Osteoblast (primary cell): ENCODE data around the gene ZNF689. TPM values are rescaled to one million over a fixed set of nuclear protein-coding genes. Genes with fewer than 3 reads are reported as not detected.

ENCODE experiments used
- DNase-seq: peaks from one replicate; pipeline ENCODE4 v3.0.0; 2011; ENCODE audit warnings: low spot score, mixed read lengths; ENCODE audit not compliant: insufficient read length; ENCODE audit errors: missing footprints
- H2AFZ ChIP-seq: 2 replicates; pipeline ENCODE4 v1.6.0; 2011; ENCODE audit warnings: mild to moderate bottlenecking, low read length
- H3K27ac ChIP-seq: 2 replicates; pipeline ENCODE4 v1.5.1; 2011; ENCODE audit warnings: mild to moderate bottlenecking, low read depth, low read length, moderate library complexity
- H3K27me3 ChIP-seq: 2 replicates; pipeline ENCODE4 v1.6.0; 2012; ENCODE audit warnings: mild to moderate bottlenecking, control low read depth, inconsistent platforms, low read length, moderate library complexity; ENCODE audit not compliant: insufficient read depth
- H3K36me3 ChIP-seq: 2 replicates; pipeline ENCODE4 v1.5.1; 2011; ENCODE audit warnings: mild to moderate bottlenecking, low read length, control low read depth, moderate library complexity; ENCODE audit not compliant: insufficient read depth
- H3K4me1 ChIP-seq: 2 replicates; pipeline ENCODE4 v1.5.1; 2011; ENCODE audit warnings: mild to moderate bottlenecking, low read length, control low read depth, moderate library complexity; ENCODE audit not compliant: insufficient read depth
- H3K4me2 ChIP-seq: 2 replicates; pipeline ENCODE4 v1.6.0; 2011; ENCODE audit warnings: mild to moderate bottlenecking, low read length; ENCODE audit not compliant: insufficient read depth
- H3K4me3 ChIP-seq: fragments of 200-600 bp; sonication (generic); 3 replicates; pipeline ENCODE4 v1.5.1; 2012; ENCODE audit warnings: mild to moderate bottlenecking, low read length, inconsistent platforms; ENCODE audit not compliant: insufficient read depth
- H3K79me2 ChIP-seq: 2 replicates; pipeline ENCODE4 v1.6.0; 2012; ENCODE audit warnings: mild to moderate bottlenecking, low read length, control low read depth, inconsistent platforms; ENCODE audit not compliant: insufficient read depth
- H3K9me3 ChIP-seq: 2 replicates; pipeline ENCODE4 v1.5.1; 2011; ENCODE audit warnings: low read depth, low read length, control low read depth
- H4K20me1 ChIP-seq: 2 replicates; pipeline ENCODE4 v1.6.0; 2012; ENCODE audit warnings: mild to moderate bottlenecking, low read length, control low read depth; ENCODE audit not compliant: insufficient read depth
- total RNA-seq: library from RNA; depleted of rRNA; stranded (reverse); fragments of >200 nt; gene quantifications from 2 replicates; pipeline ENCODE4 v1.2.3, GENCODE V29; 2012
- TF ChIP-seq, protein P1 (sequence below): IDR thresholded peaks from 2 replicates; pipeline ENCODE4 v1.5.1; 2011; ENCODE audit warnings: mild to moderate bottlenecking, low read depth, low read length, moderate library complexity; ENCODE audit errors: extremely low read depth

Gene ZNF689
- total RNA-seq, 1 donor: 8.3 TPM

DNA sequence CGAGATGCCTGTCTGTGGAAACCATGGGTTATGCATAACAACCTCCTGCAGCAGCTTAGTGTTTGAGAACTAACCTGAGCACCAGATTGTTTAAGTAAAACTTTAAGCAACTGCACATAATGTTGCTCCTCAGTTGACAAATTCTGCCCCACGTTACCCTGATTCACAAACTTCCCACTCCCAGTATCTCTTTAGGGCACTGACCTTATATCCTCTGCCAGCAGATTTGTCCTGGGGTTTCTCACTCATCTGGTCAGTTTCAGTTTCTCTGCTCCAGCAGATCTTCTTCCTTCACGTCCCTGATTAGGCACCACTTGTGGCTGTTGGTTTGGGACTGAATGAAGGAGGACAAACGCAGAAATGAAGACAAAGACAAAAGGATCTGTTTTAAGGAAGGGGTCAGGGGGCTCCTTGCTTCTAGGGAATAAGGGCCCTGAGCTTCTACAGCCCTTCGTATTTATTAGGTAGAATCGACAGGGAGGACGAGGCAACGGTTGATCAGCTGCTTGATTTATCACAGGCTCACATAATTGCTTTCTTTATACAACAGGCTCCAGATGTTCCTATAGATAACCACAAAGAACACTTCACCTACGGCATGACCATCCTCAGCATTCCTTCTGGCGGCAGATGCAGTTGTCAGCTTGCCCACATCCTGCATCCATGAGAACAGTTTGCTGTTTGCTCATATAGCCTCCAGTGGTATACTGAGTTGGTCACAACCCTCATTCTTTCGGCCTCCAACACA lies 13.5 kb upstream of the ZNF689 start:
- Histone ChIP-seq H2AFZ (no peak overlapping the region), H3K36me3 (no peaks in the 10 kb centered on the region), H3K4me1 (peaks cover 12% of the 10 kb centered on the region), H3K4me2 (no peak overlapping the region), H3K27ac (no peak overlapping the region), H3K9me3 (no peaks in the 10 kb centered on the region), H3K4me3 (no peak overlapping the region), H3K27me3 (peaks cover 3% of the 10 kb centered on the region), H3K79me2 (no peaks in the 10 kb centered on the region), H4K20me1 (no peaks in the 10 kb centered on the region)
- TF ChIP-seq, protein P1, sequence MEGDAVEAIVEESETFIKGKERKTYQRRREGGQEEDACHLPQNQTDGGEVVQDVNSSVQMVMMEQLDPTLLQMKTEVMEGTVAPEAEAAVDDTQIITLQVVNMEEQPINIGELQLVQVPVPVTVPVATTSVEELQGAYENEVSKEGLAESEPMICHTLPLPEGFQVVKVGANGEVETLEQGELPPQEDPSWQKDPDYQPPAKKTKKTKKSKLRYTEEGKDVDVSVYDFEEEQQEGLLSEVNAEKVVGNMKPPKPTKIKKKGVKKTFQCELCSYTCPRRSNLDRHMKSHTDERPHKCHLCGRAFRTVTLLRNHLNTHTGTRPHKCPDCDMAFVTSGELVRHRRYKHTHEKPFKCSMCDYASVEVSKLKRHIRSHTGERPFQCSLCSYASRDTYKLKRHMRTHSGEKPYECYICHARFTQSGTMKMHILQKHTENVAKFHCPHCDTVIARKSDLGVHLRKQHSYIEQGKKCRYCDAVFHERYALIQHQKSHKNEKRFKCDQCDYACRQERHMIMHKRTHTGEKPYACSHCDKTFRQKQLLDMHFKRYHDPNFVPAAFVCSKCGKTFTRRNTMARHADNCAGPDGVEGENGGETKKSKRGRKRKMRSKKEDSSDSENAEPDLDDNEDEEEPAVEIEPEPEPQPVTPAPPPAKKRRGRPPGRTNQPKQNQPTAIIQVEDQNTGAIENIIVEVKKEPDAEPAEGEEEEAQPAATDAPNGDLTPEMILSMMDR: no peak
- DNase-seq: no peak

- no peak overlapping the region for H2AFZ ChIP-seq
- H3K4me1 ChIP-seq: peaks cover 10% of the 10 kb centered on the region
- no peaks in the 10 kb centered on the region for H3K79me2 ChIP-seq
- no peaks in the 10 kb centered on the region for H4K20me1 ChIP-seq
- peaks cover 3% of the 10 kb centered on the region for H3K27me3 ChIP-seq
- DNase-seq: no peak
- TF ChIP-seq, protein P1: no peak
- H3K9me3 ChIP-seq: no peaks in the 10 kb centered on the region
- H3K4me2 ChIP-seq: no peak overlapping the region
- H3K27ac ChIP-seq: no peak overlapping the region
- no peaks in the 10 kb centered on the region for H3K36me3 ChIP-seq
- H3K4me3 ChIP-seq: no peak overlapping the region
Observed at GRCh38 chr16:30622455-30623032, 12.4 kb upstream of the ZNF689 start.

DNA sequence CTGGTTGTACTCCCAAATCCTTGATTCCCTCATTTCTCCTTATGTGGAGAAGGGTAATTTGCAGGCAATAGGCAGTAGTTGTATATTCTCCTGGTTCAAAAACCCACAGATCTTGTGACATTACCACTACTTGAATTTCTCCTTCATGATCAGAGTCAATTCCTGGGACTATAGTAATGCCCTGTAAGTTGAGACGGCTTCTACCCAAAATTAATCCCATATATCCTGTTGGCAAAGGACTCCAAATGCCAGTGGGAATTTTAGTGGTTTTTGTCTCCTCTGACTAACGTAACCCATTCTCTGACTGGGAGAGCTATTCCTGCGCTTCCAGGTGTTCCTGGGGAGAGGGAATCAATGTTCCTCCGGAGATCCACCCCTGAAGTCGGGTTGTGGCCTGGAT lies 11.6 kb upstream of the ZNF689 start:
- Histone ChIP-seq H3K4me1 (peaks cover 10% of the 10 kb centered on the region), H3K79me2 (no peaks in the 10 kb centered on the region), H3K36me3 (no peaks in the 10 kb centered on the region), H3K27ac (no peak overlapping the region), H2AFZ (peak overlapping the region; percentile 22), H3K27me3 (peaks cover 3% of the 10 kb centered on the region), H4K20me1 (no peaks in the 10 kb centered on the region), H3K4me2 (peak overlapping the region; percentile 16), H3K9me3 (no peaks in the 10 kb centered on the region), H3K4me3 (no peak overlapping the region)
- peak; percentile 32 for DNase-seq
- TF ChIP-seq, protein P1: no peak

DNA sequence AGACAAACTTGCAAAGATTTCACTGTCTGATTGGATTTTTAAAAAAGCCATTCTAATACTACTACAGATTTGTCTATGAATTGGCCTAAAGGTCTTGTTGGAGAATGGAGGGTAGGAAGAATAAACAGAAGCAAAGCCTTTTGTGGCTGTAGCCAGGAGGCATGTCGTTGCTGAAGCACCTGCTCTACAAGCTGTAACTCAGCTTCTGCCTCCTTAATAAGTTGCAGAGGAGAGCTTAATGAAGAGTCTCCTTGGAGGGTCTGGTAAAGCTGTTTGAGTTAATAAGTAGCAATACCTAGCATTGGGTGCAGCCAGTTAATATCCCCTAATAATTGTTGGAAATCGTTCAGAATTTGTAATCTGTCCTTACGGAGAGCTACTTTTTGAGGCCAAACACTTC lies 10.0 kb upstream of the ZNF689 start:
- TF ChIP-seq, protein P1: no peak
- H3K4me2 ChIP-seq: no peak overlapping the region
- peaks cover 3% of the 10 kb centered on the region for H3K27me3 ChIP-seq
- H3K4me3 ChIP-seq: no peak overlapping the region
- DNase-seq: no peak
- H4K20me1 ChIP-seq: no peaks in the 10 kb centered on the region
- H2AFZ ChIP-seq: no peak overlapping the region
- H3K79me2 ChIP-seq: no peaks in the 10 kb centered on the region
- H3K4me1 ChIP-seq: peaks cover 10% of the 10 kb centered on the region
- no peaks in the 10 kb centered on the region for H3K9me3 ChIP-seq
- no peaks in the 10 kb centered on the region for H3K36me3 ChIP-seq
- H3K27ac ChIP-seq: no peak overlapping the region
